ENCODE results near the gene ABR.
A peak's percentile ranks its signal among the peaks of the same experiment; 100 is the strongest.

Gene ABR

DNA sequence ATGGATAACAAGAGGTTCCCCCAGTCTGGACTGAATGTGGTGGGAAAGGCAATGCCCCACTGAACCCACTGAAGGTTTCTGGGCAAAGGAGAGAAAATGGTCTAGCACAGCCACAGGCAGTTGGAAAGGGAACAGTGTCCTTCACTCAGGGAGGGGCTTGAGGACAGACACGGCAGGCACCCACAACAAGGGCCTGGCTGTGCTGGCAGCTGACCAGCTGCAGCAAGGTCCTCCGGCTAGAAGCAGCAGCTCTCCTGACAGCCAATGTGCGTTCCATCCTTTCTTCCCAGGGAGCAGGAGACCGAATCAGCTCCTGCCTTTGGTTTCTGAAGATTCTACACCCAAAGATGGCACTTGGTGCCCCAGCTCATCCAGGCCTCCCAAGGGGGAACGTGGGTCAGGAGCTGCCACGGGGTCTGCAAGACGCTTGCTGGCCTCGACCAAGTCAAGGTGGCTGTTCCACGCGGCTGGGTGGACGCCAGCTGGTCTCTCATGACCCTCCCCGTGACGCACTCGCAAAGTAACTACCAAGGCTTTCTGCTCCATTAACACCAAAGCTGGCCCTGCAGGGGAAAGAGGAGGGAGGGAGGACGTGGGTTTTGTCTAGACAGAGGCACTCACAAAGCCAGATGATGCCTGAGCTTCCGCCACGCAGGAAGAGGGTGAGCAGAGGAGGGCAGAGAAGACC lies 11.1 kb downstream of the ABR start:
- Histone ChIP-seq H3K4me3 (no peak overlapping the region), H3K4me2 (peak overlapping the region; percentile 42 to 78 (median 60)), H3K27ac (peak overlapping the region in 4 of 11 experiments; percentile 7 to 35 (median 15); a peak in 6 of 22 replicates)

DNA sequence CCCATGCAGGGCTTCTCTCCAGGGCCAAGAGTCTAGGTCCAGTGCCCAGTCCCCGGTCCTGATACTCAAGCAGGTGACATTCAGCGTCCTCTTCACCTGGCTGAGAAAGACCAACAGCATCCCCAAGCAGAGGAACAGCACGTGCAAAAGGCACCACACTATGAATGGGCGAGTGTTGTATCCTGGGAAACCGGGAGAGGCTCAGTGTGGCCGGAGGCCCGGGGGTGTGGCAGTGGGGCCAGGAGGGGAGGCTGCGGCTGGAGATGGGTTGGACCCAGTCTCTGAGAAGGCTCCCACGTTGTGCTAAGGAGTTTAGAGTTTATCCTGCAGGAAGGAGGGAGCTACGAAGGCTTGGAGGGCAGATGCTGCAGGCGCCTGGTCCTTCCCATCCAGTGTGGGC lies 13.5 kb downstream of the ABR start:
- Histone ChIP-seq H3K27me3 (no peaks in the 10 kb centered on the region), H3K27ac (no peak overlapping the region), H3K36me3 (peaks cover 0 to 77% (median 0%) of the 10 kb centered on the region in 11 experiments; a peak in 9 of 22 replicates), H3K4me1 (peaks cover 47 to 80% (median 57%) of the 10 kb centered on the region in 10 experiments), H4K20me1 (peaks cover 81 to 97% (median 91%) of the 10 kb centered on the region in 11 experiments), H3K4me2 (peak overlapping the region in 5 of 11 experiments; percentile 5 to 42 (median 12); a peak in 4 of 22 replicates), H3K9ac (no peak overlapping the region), H3K4me3 (no peak overlapping the region), H3K9me3 (replicated peaks in 1 of 11) (no peaks in the 10 kb centered on the region)
- no peak for TF ChIP-seq Cebpa-rat (IDR thresholded peaks at IDR 0.05)

More for the DNA sequence above, 11.1 kb downstream of the ABR start:
- H3K4me1 ChIP-seq = peaks cover 40 to 74% (median 47%) of the 10 kb centered on the region in 10 experiments
- H3K36me3 ChIP-seq = peaks cover 0 to 64% (median 0%) of the 10 kb centered on the region in 11 experiments; a peak in 10 of 22 replicates
- H3K9me3 ChIP-seq (replicated peaks in 1 of 11) = no peaks in the 10 kb centered on the region
- peaks cover 77 to 99% (median 91%) of the 10 kb centered on the region in 11 experiments for H4K20me1 ChIP-seq
- H3K9ac ChIP-seq = peak overlapping the region in 6 of 11 experiments; percentile 10 to 45 (median 28); a peak in 7 of 22 replicates
- no peak for TF ChIP-seq Cebpa-rat (IDR thresholded peaks at IDR 0.05)
- H3K27me3 ChIP-seq = no peaks in the 10 kb centered on the region

DNA sequence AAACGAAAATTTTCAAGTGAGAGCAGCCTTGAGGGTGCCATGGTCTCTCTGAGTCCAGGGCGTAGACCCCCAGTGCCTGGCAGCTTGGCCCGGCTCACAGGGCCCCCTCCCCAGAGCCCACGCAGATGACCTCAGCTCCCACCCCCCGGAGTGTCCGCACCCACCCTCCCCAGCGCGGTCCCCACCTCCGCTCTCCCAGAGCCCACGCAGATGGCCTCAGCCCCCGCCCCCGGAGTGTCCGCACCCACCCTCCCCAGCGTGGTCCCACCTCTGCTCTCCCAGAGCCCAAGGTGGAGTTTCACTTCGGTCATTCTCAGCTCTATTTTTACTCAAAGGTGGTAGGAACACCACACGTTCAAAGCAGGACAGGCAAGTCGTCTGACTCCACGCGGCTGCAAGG lies 13.9 kb downstream of the ABR start:
- Histone ChIP-seq H3K36me3 (peaks cover 0 to 77% (median 0%) of the 10 kb centered on the region in 11 experiments; a peak in 10 of 22 replicates), H3K4me2 (peak overlapping the region; percentile 48 to 96 (median 84); a peak in 21 of 22 replicates), H3K9ac (0 out of 22 replicates have a peak overlapping the region, but pooled peaks of 1 of the 11 experiments have one; percentile 23), H3K9me3 (replicated peaks in 1 of 11) (no peaks in the 10 kb centered on the region), H3K27ac (no peak overlapping the region; a peak in 1 of 22 replicates), H4K20me1 (peaks cover 78 to 97% (median 91%) of the 10 kb centered on the region in 11 experiments), H3K4me3 (0 out of 20 replicates have a peak overlapping the region, but pooled peaks of 2 of the 10 experiments have one; percentile 6 to 36), H3K4me1 (peaks cover 47 to 78% (median 55%) of the 10 kb centered on the region in 10 experiments), H3K27me3 (no peaks in the 10 kb centered on the region)
- no peak for TF ChIP-seq Cebpa-rat (IDR thresholded peaks at IDR 0.05)

DNA sequence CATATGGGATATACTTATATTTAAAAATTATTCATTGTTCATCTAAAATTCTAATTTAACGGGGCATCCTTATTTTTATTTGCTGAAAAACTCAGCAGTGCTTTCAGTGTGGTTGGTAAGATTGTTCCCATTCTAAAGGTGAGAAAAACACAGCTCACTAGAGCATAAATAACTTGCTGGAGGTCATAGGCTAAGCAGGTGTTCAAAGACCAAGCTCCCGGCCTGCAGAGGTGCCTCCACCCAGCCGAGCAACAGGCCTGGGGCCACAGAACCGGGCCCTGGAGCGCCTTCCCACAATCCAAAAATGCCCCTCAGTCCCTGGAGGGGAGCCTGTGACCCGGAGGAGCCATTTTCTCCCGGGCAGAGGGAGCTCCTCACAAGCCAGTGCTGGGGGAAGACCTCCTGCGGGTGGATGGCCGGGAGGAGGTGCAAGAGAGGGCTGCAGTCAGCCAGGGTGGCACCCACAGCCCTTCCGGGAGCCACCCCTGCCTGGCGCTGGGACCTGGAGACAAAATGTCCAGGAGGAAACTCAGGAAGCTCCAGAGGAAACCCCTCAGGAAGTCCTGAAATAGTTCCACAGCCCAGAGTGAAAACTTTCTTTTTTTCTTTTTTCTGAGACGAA lies 14.7 kb downstream of the ABR start:
- Histone ChIP-seq H3K27me3 (no peaks in the 10 kb centered on the region), H3K9ac (peak overlapping the region in 9 of 11 experiments; percentile 23 to 62 (median 43); a peak in 15 of 22 replicates), H3K4me2 (peak overlapping the region; percentile 48 to 96 (median 84)), H3K4me1 (peaks cover 47 to 77% (median 54%) of the 10 kb centered on the region in 10 experiments), H3K4me3 (peak overlapping the region in 6 of 10 experiments; percentile 1 to 37 (median 32); a peak in 5 of 20 replicates), H3K27ac (peak overlapping the region in 10 of 11 experiments; percentile 2 to 48 (median 24); a peak in 8 of 22 replicates), H4K20me1 (peaks cover 72 to 97% (median 91%) of the 10 kb centered on the region in 11 experiments), H3K36me3 (peaks cover 0 to 77% (median 1%) of the 10 kb centered on the region in 11 experiments; a peak in 11 of 22 replicates), H3K9me3 (replicated peaks in 1 of 11) (no peaks in the 10 kb centered on the region)
- no peak for TF ChIP-seq Cebpa-rat (IDR thresholded peaks at IDR 0.05)

DNA sequence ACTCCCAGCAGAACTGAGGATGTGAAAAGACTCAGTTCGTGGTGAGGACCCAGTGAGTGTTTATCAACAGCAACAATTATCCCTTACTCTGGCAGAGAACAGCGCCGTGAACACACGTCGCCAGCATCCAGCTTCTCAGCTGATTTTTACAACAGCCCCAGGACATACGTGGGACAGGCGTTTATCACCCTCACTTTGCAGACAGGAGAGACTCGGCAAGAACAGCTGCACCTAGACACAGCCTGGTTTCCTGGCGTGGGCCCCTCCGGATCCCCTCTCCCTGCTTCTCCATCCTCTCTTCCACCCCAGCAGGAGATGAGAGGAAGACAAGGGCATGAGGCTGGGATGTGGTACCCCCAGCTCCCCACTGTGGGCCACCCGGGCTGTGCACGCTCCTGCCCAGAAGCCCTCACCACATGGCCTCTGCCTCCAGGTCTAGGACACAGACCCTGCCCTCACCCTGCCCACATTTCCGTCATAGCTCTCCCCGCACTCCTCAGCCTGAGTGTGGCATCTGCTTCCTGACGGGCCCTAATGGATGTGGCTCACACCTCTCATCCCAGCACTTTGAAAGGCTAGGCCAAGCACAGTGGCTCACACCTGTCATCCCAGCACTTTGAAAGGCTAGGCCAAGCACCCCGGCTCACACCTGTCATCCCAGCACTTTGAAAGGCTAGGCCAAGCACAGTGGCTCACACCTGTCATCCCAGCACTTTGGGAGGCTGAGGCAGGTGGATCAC lies 17.5 kb downstream of the ABR start:
- peaks cover 27 to 56% (median 37%) of the 10 kb centered on the region in 10 experiments for H3K4me1 ChIP-seq
- H3K4me2 ChIP-seq = peak overlapping the region in 6 of 11 experiments; percentile 8 to 45 (median 32); a peak in 8 of 22 replicates
- H3K4me3 ChIP-seq = no peak overlapping the region
- no peaks in the 10 kb centered on the region for H3K9me3 ChIP-seq (replicated peaks in 1 of 11)
- H3K9ac ChIP-seq = no peak overlapping the region; a peak in 1 of 22 replicates
- peaks cover 44 to 96% (median 87%) of the 10 kb centered on the region in 11 experiments for H4K20me1 ChIP-seq
- TF ChIP-seq Cebpa-rat (IDR thresholded peaks at IDR 0.05) = no peak
- no peaks in the 10 kb centered on the region for H3K27me3 ChIP-seq
- H3K36me3 ChIP-seq = peaks cover 6 to 77% (median 14%) of the 10 kb centered on the region in 11 experiments; a peak in 17 of 22 replicates
- no peak overlapping the region for H3K27ac ChIP-seq

DNA sequence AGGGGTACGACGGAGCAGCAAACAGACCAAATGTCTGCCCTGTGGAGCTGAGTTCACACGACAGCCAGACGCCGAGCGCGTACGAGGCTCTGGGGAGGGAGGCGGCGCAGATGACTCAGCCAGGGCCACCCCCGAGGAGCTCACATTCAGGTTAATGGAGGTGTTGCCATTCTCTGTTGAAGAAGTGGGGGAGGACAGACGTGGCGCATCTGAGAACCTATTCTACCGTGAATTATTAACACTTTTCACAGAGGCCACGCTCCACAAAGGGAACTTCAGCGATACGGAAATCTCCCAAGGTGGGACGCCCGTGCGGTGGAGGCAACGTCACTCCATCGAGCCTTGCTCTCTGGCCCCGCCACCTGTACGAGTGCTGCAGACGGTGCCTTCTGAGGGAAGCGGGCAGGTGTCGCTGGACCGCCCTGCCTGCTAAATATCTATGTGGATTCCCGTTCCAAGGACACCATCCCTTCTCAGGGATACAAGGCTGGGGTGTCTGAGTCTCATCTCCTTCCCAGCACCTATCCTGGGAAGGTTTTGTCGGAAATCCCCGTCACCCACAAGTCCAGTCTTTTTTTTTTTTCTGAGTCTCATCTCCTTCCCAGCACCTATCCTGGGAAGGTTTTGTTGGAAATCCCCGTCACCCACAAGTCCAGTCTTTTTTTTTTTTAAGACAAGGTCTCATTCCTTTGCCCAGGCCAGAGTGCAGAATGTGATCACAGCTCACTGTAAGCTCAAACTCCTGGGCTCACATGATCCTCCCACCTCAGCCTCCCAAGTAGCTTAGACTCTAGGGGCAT lies 19.0 kb downstream of the ABR start:
- TF ChIP-seq Cebpa-rat (IDR thresholded peaks at IDR 0.05) = no peak
- Histone ChIP-seq H3K27ac (no peak overlapping the region), H4K20me1 (peaks cover 31 to 96% (median 88%) of the 10 kb centered on the region in 11 experiments), H3K4me1 (peaks cover 26 to 44% (median 32%) of the 10 kb centered on the region in 10 experiments), H3K36me3 (peaks cover 6 to 82% (median 14%) of the 10 kb centered on the region in 11 experiments; a peak in 17 of 22 replicates), H3K9me3 (replicated peaks in 1 of 11) (no peaks in the 10 kb centered on the region), H3K4me2 (peak overlapping the region in 2 of 11 experiments; percentile 3 to 20; a peak in 1 of 22 replicates), H3K9ac (no peak overlapping the region), H3K4me3 (no peak overlapping the region), H3K27me3 (no peaks in the 10 kb centered on the region)

DNA sequence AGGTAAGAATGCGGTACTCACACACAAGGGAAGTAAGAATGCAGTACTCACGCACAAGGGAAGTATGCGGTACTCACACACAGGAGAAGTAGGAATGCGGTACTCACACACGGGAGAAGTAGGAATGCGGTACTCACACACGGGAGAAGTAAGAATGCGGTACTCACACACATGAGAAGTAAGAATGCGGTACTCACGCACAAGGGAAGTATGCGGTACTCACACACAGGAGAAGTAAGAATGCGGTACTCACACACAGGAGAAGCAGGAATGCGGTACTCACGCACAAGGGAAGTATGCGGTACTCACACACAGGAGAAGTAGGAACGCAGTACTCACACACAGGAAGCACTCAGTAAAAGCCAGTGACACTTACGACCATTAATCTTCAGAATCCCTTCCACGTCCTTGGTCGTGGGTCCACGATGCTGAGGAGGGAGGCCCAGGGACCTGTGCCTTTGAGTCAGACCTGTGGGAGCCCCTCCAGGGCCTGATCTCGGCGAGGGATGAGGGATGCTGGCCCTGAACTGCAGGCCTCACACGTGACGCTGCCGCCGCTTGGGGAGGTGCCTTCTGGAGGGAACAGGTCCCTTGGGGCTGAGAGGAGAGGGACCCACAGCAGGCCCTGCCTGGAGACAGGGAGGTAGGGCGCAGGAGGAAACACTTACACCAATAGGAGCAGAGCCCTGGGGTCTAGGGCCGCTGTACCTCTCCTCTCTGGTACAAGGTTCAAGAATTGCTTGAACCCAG lies 20.2 kb downstream of the ABR start:
- no peak overlapping the region for H3K27ac ChIP-seq
- no peaks in the 10 kb centered on the region for H3K9me3 ChIP-seq (replicated peaks in 1 of 11)
- H3K4me1 ChIP-seq = peaks cover 14 to 32% (median 21%) of the 10 kb centered on the region in 10 experiments
- H3K9ac ChIP-seq = no peak overlapping the region
- peaks cover 25 to 96% (median 89%) of the 10 kb centered on the region in 11 experiments for H4K20me1 ChIP-seq
- no peak for TF ChIP-seq Cebpa-rat (IDR thresholded peaks at IDR 0.05)
- no peak overlapping the region for H3K4me3 ChIP-seq
- H3K4me2 ChIP-seq = peak overlapping the region in 1 of 11 experiments; percentile 31; a peak in 1 of 22 replicates
- H3K36me3 ChIP-seq = peaks cover 6 to 87% (median 14%) of the 10 kb centered on the region in 11 experiments; a peak in 17 of 22 replicates
- H3K27me3 ChIP-seq = no peaks in the 10 kb centered on the region
